DMS153 treated with DMSO at 0.1 percent for 48 hours (cell line): ENCODE results near the gene KRT13.
"Not testable (repeated sequence)": the region's sequence is repeated elsewhere in the genome, so short reads cannot be mapped to it uniquely, and the experiment has no call there.

Experiments
- DNase-seq: peaks from one replicate; lab custom pipeline; 2025; ENCODE audit not compliant: unreplicated experiment; lab: John Stamatoyannopoulos, UW

Gene KRT13

DNA sequence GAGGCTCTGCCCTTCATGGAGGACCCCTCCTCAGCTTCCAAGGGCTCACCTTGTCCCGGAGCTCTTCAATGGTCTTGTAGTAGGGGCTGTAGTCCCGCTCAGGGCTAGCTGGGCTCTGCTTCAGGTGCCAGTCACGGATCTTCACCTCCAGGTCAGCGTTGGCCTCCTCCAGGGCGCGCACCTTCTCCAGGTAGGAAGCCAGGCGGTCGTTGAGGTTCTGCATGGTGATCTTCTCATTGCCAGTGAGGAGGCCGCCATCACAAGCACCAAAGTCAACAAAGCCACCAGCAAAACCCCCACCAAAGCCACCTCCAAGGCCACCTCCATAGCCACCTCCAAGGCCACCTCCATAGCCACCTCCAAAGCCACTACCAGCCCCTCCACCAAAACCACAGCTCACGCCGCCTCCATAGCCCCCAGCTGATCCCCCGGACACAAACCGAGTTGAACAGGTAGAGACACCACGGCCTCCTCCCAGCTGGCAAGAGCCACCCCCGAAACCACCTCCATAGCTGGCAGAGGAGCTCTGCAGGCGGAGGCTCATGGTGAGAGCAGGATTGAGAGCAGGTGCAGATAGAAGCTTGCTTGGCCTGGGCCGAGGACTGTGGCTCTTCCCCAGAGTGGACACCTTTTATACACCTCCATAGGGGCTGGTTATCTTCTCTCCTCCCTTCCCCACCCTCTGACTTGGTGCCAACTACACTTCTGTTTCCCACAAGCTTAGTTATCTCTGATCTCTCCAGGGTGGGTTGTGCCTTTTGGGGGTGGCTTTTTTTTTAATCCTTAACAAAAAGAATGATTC lies at the start of gene KRT13:
Gene KRT13 (minus strand): TSS at position 606 of the 802 bp plus-strand sequence. CDS start 62 bp downstream, at position 544.
- no peak for DNase-seq

DNA sequence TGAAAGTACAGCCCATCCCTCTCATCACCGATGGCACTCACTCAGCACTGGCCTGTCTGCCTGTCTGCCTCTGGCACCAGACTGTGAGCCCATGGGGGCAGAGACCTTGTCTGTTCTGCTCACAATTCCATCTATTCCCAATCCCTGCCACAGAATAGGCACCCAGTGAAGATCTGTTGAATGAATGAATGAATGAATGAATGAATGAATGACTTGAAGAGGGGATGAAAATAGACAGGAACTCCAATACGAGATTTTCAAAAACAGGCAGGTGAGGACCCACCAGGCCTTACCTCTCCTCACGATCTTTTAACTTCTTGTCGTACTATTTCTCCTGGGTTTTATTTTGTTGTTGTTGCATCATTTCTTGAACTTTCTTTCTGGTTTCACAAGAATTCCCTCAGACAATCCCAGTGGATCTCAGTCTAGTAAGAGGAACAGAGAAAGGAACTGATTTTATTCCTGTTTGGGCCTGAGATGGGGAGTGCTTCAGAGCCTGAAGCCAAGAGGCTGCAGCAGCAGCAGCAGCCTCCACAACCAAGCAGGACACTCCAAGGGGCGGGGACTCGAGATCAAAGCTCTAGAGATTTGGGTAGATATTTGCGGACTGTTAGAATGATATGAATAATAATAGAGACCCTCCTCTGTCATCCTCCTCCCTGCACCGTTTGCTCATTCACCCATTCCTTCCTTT lies 48.7 kb upstream of the KRT13 start:
- no peak for DNase-seq

DNA sequence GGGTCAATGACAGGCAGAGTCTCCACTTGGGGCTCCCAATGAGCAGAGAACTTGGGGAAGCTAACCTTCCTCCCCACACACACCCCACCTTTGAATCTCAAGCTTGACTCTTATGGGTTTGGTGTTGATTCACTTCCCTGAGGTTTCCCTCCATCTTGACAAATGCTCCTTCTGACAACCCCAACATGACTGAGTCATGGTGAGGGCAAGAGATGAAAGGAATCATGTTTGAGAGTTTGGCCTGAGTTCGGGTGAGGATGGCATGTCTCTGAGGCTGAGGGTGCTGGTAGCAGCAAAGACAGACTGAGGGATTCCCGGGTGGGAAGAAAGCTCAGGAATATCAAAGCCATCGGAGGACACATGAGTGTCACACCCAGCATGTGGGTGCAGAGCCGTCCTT lies 47.8 kb upstream of the KRT13 start:
- DNase-seq: no peak

DNA sequence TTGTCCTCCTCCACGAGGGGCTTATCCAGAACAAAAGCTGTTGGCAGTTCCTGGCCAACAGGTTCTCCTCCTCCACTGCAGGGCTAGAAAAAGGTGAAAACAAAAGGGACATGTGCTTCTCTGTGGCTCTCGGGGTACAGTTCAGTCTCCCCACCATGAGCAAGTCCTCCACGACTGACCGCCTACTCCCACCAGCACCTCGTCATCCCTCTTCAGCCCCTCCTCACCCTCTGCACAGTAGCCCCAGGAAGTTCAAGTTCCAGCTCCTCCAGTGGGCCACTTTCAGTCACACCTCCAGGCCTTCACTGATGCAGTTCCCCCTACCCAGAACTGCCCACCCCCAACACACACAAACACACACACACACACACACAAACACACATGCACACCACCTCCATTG lies 47.0 kb upstream of the KRT13 start:
- DNase-seq: no peak

DNA sequence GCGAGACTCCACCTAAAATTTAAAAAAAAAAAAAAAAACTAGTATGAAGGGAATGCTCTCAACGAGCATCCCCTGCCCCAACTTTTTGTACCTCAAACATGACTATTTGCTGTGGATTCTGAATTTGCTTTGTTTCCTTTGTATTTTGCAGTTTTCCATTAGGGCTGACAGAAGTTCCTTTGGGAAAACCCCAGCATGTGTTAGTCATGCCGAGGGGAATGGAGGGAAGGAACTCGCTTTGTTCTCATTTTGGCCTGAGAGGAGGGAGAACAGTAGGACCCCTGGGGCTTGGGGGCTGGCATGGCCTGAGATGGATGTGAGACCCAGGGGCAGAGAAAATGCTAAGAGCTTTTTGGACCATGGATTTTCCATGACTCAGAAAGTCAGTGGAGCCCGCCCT lies 46.0 kb upstream of the KRT13 start:
- no peak for DNase-seq

DNA sequence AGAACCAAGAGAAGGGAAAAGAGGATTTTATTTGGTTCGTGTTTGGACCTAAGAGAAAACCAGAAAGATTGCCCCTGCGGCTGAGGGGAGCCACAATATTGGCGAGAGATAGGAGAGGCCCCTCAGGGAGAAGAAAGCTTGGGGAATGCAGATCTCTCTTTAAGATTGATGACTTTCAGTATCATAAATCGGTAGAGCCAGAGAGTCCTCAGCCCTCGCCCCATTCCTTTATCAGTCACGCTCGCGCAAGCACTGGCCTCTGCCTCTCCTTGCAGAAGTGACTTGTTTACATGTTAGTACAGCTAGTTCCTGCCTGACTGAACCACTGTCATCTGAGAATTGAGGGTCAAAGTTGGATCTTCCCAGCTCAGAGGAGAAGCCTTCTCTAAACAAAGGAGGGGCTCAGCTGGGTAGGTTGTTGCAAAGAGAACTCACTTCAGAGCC lies 44.2 kb upstream of the KRT13 start:
- DNase-seq: no peak

DNA sequence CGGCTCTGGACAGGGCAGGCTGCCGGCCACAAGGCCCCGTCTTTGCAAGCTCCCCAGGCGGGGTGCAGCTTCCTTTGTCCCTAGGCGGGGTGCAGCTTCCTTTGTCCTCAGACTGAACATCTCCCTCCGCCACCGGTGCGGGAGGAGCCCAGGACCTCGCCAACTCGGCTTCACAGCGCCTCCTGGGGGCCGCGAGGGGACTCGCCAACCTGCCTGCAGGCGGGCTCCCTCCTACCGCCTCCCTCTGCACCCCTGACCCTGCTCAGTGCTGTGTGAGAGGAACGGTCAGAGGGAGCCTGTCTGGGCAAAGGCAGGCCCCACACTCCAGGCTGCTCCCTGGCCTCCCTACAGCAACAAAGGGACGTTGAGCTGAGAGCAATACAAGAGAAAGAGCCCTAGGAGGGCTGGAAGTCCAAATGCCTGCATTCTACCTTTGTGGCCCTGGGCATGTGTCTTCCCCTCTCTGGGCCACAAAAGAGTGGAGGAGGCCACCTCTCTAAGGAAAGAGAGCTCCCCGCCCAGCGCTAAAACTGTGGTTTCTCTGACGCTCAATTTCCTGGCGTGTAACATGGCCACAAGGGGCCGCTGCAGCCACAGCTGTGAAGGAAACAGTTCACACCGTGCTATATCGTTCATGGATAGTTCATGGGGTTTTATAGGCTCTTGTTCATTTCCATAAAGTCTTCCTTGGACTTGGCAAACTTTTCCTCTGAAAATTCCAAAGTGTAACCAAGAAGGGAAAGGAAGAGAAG lies 43.6 kb upstream of the KRT13 start:
- peak; percentile 90 for DNase-seq

DNA sequence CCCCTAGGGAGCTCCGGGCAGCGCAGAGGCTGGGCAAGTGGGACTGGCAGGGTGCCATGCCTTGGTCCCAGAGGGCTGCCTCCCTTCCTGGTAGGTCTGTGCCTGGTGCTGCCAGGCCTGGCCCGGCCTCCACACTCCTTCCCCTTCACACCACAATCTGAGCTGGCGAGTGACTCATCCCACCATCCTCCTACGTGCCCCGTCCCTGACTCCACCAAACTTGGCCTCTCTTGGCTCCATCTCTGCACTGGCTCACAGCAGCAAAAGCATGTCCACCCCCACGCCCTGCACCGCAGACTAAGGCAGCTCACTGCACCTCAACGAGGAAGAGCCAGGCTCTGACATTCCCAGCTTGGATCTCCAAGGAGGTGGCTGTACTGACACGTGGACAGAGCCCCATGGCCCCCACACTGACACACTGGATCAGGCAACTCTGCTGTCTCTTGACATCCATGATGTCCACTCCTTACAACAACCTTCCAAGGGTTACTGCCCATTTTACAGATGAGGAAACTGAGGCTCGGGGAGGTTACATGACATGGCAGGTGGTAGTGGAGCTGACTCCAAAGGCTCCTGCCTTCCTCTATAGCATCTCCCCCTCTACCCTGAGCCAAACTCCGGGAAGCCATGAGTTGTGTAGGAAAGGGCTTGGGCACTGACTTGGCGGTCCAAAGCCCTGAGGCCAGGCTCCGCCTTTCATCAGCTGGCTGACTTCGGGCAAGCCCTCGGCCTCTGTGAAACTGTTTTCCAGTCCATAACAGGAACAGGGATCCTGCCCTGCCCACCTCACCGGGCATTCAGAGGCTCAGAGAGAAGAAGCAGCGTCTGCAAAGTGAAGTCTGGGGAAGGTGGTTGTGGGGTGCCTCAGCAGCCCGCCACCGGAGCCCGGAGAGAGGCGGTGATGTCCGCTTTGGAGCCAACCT lies 42.8 kb upstream of the KRT13 start:
- DNase-seq: peak; percentile 30

DNA sequence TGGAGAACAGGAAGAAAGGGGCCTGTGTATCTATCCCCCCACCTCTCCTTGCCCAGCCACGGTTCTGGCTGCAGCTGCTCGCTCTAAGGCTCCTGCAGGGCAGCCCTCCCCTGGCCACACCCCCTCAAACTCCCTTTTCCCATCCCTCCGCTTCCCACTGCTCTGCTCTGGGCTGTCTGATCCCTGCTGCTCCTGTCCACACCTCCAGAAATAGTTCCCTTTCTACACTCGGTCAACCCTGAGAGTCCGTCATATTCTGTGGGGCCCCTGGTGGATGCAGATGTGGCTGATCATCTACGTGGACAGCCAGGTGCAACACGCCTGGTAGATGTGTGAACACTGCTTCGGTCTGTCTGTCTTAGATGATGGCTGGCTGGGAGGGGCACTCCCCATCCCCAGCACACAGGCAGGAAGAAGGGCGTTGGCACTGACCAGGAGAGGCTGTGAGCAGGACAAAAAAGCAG lies 42.0 kb upstream of the KRT13 start:
- DNase-seq: no peak

DNA sequence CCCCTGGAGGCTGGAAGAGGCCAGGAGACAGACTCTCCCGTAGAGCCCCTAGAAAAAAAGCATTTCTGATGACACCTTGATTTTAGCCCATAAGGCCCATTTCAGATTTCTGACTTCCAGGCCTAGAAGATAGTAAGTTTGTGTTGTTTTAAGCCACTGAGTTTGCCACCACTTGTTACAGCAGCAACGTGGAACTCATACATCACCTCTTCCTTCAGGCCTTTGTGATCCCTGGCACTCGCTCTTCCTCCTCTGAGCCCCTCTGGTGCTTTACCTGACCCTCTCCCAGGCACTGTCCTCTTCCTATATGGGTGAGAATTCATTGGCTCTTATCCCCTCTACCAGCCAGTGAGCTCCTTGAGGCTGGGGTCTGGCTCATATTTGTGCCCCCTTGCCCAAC lies 41.4 kb upstream of the KRT13 start:
- DNase-seq: no peak

DNA sequence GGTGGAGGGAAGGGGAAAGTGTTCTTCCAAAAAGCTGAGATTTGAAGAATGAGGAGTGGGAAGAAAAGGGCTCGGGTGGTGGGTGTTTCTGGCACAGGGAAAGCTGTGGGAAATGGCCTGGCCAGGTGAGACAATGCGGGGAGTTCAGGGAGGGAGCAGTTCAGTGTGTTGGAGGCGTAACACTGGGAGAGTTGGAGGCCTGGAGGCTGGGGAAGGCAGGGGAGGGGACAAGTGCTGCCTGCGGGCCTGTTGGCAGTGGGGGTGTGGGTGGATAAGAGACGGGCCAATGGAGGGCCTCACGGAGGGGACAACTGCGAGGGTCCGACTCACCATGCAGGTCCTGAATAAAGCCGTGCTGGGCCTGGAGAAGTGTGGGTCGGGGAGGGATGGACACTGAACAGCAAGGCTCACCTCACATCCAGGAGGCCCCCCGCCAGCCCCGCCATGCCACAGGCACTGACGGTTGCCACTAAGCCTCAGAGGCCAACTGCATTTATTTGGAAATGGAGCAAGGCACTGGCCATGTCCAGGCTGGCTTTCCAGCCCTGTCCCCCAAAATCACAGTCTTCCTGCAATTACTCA lies 40.5 kb upstream of the KRT13 start:
- DNase-seq: no peak

DNA sequence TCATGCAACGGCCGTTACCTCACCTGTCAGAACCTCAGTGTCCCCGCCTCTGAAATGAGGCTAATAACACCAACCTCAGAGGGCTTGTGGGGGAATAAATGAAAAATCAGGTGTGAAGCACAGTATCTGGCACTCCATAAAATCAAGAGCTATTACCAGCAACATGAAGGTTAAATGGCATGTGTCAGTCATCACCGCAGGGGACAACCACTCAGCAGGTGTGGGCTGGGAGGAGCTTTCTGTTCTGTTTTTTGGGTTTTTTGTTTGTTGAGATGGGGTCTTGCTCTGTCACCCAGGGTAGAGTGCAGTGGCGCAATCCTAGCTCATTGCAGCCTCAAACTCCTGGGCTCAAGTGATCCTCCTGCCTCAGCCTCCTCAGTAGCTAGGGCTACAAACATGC lies 39.5 kb upstream of the KRT13 start:
- DNase-seq: no peak

DNA sequence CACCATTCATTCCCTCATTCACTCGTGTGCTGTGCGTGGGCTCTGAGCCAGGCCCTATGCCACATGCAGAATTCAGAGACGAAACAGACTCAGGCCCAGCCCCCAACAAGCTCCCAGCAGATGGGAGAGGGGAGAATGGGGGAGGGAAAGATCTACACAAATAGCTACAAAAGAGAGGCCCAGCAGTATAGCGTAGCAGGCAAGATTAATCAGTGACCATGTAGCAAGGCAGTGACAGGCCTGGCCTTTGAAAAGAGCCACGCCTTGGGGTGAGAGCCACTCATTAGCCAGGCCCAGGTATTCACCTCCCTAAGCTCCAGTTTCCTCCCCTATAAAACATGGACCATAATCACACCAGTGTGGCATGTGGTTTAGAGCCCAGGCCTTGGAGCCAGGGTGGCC lies 39.1 kb upstream of the KRT13 start:
- peak; percentile 68 for DNase-seq

DNA sequence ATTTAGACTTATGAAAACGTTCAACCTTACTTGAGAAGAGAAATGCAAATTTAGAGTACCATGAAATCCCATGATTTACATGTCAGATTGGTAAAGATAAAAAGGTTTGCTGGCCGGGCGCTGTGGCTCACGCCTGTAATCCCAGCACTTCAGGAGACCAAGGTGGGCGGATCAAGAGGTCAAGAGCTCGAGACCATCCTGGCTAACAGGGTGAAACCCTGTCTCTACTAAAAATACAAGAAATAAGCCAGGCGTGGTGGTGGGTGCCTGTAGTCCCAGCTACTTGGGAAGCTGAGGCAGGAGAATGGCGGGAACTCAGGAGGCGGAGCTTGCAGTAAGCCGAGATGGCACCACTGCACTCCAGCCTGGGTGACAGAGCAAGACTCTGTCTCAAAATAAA lies 37.4 kb upstream of the KRT13 start:
- DNase-seq: not testable (repeated sequence)

DNA sequence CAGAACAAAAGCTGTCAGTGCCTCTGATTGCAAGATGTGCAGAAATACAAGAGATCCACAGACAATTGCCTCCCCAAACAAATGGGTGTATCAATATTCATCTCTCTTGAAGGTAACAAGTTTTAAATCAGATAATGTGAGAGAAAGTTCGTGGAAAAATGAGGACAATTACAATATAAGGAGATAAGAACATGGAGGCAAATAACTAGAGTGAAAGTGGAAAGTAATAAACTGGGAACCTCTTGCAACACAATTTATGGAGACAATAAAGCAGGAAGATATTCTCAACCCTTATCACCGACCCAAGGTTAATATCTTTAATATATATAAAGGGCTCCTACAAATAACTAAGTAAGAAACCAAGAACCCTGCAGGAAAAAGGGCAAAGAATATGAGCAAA lies 36.9 kb upstream of the KRT13 start:
- no peak for DNase-seq

DNA sequence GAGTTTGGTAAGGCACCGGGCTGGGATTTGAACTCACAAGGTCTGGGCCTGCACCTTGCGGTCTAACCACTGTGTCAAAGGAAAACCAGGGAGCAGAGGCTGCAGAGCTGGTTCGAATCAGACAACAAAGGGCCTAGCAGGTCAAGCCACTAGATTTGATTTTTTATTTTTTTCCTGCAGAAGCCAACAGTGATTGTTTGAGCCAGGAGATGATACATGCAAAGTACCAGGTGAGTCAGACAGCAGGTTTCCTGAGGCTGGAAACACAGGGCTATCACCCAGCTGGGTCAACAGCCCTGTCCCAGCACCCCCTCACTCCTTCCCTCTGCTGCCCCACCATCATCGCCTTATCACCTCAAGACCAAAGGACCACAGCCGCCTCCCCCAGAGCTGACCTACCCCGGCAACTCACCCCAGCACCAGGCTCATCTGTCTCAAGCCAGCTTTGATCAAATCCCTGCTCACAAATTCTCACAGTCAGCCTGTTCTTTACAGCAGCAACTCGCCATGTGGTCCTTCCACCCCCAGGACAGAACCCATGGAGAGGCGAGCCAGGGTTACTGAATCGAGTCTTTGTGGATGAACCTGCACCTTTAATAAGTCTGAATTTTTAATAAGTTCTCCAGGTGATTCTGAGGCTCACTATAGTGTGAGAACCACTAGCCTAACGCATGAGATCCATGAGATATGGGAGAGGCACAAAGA lies 35.7 kb upstream of the KRT13 start:
- no peak for DNase-seq

DNA sequence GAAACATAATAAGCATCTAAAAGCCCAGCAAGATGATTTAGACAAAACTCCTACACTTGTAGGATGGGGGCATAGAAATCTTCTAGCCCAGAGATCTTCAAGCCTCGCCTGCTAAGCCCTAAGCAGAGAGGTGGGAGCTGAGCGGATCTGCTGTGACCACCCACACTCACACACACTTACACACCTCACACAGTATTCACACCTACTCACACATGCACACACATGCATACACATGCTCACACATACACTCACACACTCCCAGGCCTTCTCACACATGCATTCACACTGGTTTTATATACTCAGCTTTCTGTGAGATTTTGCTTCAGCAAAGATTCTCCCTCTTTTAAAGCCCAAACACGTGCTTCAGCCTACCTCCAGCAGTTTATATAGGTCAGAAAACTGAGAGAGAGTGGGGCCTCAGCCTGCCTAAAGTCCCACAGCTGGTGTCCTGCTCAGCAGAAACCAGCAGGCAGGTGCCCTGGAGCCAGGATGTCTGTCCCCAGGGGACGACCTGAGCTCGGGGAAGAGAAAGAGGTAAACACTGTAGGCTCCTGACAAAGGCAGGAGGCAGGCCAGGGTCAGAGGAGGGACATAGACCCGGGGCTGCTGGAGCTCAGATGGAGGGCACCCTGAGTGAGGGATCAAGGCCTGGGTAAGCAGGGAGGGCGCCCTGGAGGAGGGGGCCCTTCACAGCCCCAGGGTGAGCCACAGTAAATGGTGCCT lies 34.7 kb upstream of the KRT13 start:
- DNase-seq: peak; percentile 77

DNA sequence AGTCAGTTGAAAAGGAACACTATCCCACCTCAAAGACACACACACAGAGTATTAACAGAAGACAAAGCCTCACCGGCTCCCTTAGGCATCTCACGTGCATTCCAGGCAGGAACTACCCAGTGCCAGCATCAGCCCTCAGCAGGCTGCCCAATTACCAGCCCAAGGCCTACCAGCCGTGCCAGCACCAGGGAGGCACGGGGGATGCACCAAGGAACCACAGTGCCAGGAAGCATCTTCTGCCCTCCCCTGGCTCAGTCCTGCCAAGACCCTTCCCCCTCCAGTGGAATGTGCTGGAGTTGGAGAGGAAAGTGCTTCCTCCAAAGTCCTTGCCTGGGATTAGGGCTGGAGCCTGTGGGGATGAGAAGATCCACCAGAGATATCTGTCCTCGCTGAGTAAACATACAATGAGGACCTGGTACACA lies 33.7 kb upstream of the KRT13 start:
- DNase-seq: no peak

DNA sequence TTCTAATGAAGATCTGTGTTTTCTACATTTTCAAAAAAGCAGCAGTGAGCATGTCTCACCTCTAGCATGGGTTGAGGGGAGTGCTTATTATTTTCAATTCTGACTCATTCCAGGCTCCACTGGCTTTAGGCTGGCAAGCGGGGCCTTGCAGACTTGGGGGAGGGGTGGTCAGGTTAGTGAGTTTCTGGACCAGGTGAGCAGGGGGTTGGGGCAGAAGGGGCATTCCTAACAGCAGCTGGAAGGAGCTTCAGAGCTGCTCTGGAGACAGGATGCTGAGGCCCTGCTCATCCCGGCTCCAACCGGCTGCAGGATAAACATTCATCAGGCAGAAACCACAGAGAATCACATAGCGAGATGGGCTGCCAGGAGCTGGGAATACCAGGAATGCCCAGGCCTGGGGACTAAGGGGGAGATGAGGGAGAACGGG lies 33.2 kb upstream of the KRT13 start:
- peak; percentile 39 for DNase-seq
